ENCODE measurements around the gene DNAJC18.

- TF ChIP-seq CTCF (conservative IDR thresholded peaks at IDR 0.05; ENCODE audit: low read depth, low read length) (no peak), EZH2phosphoT487 (IDR thresholded peaks at IDR 0.05; ENCODE audit: borderline replicate concordance, low read length) (no peak), EZH2 (IDR thresholded peaks at IDR 0.05; ENCODE audit: low read length, unreplicated experiment) (no peak)
Observed at GRCh38 chr5:139378101-139378825, 61.1 kb downstream of the DNAJC18 start.

All from PC-3 (cell line).